PC-3 (cell line): ENCODE measurements around the gene PMEPA1. TPM values are rescaled to one million over a fixed set of nuclear protein-coding genes. Genes with fewer than 3 reads are reported as not detected.

Experiments used
- ATAC-seq: fragments of 200-7000 bp; cut with Tn5 transposase; 2 replicates; pipeline ENCODE4 v1.9.1; 2020; ENCODE audit warnings: mild to moderate bottlenecking, moderate library complexity
- BruUV-seq: library from RNA; stranded (reverse); fragments of 400-500 nt; replicated peaks from 2 replicates; lab custom pipeline; 2021; lab: Mats Ljungman, UMichigan
- CTCF ChIA-PET: fragments of 300-600 bp; sonication (Branson Sonifier 250); formaldehyde crosslinking; loops from one replicate; lab custom pipeline; 2022; ENCODE audit warnings: antibody characterized with exemption; lab: Charles Lee
- POLR2A ChIA-PET: fragments of 300-600 bp; sonication (Branson Sonifier 250); formaldehyde crosslinking; loops from one replicate; lab custom pipeline; 2022; ENCODE audit warnings: antibody characterized with exemption; ENCODE audit not compliant: unreplicated experiment; lab: Charles Lee
- DNase-seq: peaks from one replicate; pipeline ENCODE4 v3.0.0-alpha.2; 2015
- H2AFZ ChIP-seq: fragments of 300-600 bp; sonication (generic); 2 replicates; pipeline ENCODE4 v1.6.0; 2016; ENCODE audit warnings: antibody characterized with exemption, low read length
- H3F3A ChIP-seq: fragments of 300-600 bp; sonication (generic); one replicate; pipeline ENCODE4 v1.6.0; 2017; ENCODE audit warnings: antibody characterized with exemption, low read length, control low read depth, mild to moderate bottlenecking; ENCODE audit not compliant: unreplicated experiment
- H3K27ac ChIP-seq: fragments of 300-600 bp; sonication (generic); 2 replicates; pipeline ENCODE4 v1.5.1; 2016; ENCODE audit warnings: mild to moderate bottlenecking, low read length
- H3K27me3 ChIP-seq: fragments of 300-600 bp; sonication (generic); 2 replicates; pipeline ENCODE4 v1.6.1; 2016; ENCODE audit warnings: low read length, mixed read lengths
- H3K36me3 ChIP-seq: fragments of 300-600 bp; sonication (generic); 2 replicates; pipeline ENCODE4 v1.6.1; 2016; ENCODE audit warnings: low read depth, mixed run types, low read length, mixed read lengths
- H3K4me1 ChIP-seq: fragments of 300-600 bp; sonication (generic); 2 replicates; pipeline ENCODE4 v1.5.1; 2016; ENCODE audit warnings: low read length; ENCODE audit not compliant: insufficient read depth
- H3K4me2 ChIP-seq: fragments of 300-600 bp; sonication (generic); 2 replicates; pipeline ENCODE4 v1.6.0; 2016; ENCODE audit warnings: low read length
- H3K4me3 ChIP-seq: fragments of 300-600 bp; sonication (generic); 2 replicates; pipeline ENCODE4 v1.5.1; 2016; ENCODE audit warnings: mild to moderate bottlenecking, low read length, mixed read lengths
- H3K79me2 ChIP-seq: fragments of 300-600 bp; sonication (generic); 2 replicates; pipeline ENCODE4 v1.6.1; 2017; ENCODE audit warnings: low read length, mixed read lengths
- H3K9ac ChIP-seq: fragments of 300-600 bp; sonication (generic); 2 replicates; pipeline ENCODE4 v1.6.0; 2016; ENCODE audit warnings: mild to moderate bottlenecking, low read length
- H3K9me2 ChIP-seq: fragments of 300-600 bp; sonication (generic); replicated peaks from 2 replicates; pipeline ENCODE4 v1.6.1; 2016; ENCODE audit warnings: mixed run types, low read length, mixed read lengths
- H3K9me3 ChIP-seq: fragments of 300-600 bp; sonication (generic); 2 replicates; pipeline ENCODE4 v1.6.1; 2016; ENCODE audit warnings: low read length, mixed read lengths
- H4K20me1 ChIP-seq: fragments of 300-600 bp; sonication (generic); 2 replicates; pipeline ENCODE4 v1.6.1; 2016; ENCODE audit warnings: low read length, mixed read lengths
- EZH2 ChIP-seq: fragments of 300-600 bp; sonication (generic); IDR thresholded peaks from one replicate; pipeline ENCODE4 v1.6.1; 2017; ENCODE audit warnings: antibody characterized with exemption, mild to moderate bottlenecking, low read length; ENCODE audit not compliant: unreplicated experiment
- EZH2phosphoT487 ChIP-seq: fragments of 300-600 bp; sonication (generic); IDR thresholded peaks from 2 replicates; pipeline ENCODE4 v1.6.1; 2018; ENCODE audit warnings: mild to moderate bottlenecking, antibody characterized with exemption, low read length, borderline replicate concordance
- intact Hi-C: fragments of 100-400 bp; cut with micrococcal nuclease; formaldehyde crosslinking; loops from 2 replicates; pipeline ENCODE4 v1.9.0; 2023
- total RNA-seq: library from RNA; depleted of rRNA; stranded (reverse); fragments of >200 nt; gene quantifications from 2 replicates; pipeline ENCODE4 v1.2.3, GENCODE V29; 2014
- TF ChIP-seq, protein P1 (sequence below): fragments of 300-600 bp; sonication (generic); conservative IDR thresholded peaks from 2 replicates; pipeline ENCODE4 v1.5.1; 2017; ENCODE audit warnings: antibody characterized with exemption, low read depth, mild to moderate bottlenecking, low read length

PMEPA1 gene
- total RNA-seq, 1 experiment from 2014 or later = 21.9 TPM

DNA sequence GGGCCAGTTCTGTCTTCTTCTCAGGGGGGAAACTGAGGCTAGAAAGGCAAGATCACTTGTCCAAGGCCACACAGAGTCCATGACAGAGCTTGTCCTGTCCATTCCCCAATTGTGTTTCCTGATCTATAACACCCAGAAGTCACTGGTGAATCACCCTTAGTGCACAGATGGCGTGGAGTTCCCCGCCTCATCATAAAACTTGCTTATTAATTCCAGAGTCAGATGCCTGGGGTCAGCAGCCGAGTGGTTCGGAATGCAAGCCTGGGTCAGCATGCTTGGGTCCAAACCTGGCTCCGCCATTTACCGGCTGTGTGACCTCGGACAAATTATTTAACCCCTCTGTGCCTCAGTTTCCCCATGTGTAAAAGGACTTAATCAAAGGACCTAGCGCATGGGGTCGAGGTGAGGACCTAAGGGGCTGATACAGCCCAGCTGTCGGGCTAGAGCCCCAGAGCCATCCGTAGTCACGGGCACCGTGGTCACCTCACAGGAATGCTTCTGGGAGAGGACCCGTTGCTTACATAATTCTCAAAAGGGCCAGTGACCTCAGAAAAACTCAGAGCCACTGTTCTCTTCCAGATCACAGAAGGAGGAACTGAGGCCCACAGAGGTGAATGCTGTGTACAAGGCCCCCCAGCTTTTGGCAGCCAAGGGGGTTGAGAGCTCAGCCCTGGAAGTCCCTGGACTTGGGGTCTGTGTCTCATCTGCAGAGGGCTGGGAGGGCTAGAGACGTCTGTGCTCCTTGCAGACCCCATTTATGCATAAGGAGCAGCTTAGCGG lies 88.2 kb downstream of the PMEPA1 start:
- Histone ChIP-seq H3K79me2 (no peaks in the 10 kb centered on the region), H3K4me2 (peak overlapping the region; percentile 47), H3K9me3 (no peaks in the 10 kb centered on the region), H3K4me1 (peaks cover 51% of the 10 kb centered on the region), H3K4me3 (no peak overlapping the region), H3K36me3 (no peaks in the 10 kb centered on the region), H4K20me1 (no peaks in the 10 kb centered on the region), H3K9me2 (no peaks in the 10 kb centered on the region), H3K27me3 (no peaks in the 10 kb centered on the region), H3F3A (no peaks in the 10 kb centered on the region), H3K27ac (peak overlapping the region; percentile 16), H3K9ac (no peak overlapping the region), H2AFZ (peak overlapping the region; percentile 17; the same call in 1 of the 2 replicates)
- ATAC-seq = peak; percentile 29
- CTCF ChIA-PET = no interaction called here
- POLR2A ChIA-PET = no interaction called here
- no TSS peak for BruUV-seq
- TF ChIP-seq EZH2phosphoT487 = no peak
- intact Hi-C loops = loop anchor here (1.0 to 10.0 kb wide), 4 partner anchors 76 to 588 kb away; no protein-coding TSS in a partner anchor
- DNase-seq = peak; percentile 75

DNA sequence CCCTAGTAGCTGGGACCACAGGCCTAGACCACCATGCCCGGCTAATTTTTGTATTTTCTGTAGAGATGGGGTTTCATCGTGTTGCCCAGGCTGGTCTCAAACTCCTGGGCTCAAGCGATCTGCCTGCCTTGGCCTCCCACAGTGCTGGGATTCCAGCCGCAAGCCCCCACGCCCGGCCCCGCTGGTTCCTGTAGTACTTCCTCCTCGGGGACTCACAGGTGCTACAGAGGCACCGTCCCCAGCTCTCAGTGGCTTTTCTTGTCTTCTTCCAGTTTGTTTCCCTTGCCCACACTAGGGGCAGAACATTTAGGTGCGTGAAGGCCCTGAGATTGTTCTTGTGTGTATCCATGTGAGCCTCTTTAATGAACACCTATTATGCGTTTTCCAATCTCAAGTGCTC lies 88.8 kb downstream of the PMEPA1 start:
- ChIA-PET CTCF (no interaction called here), POLR2A (no interaction called here)
- H3K79me2 ChIP-seq = no peaks in the 10 kb centered on the region
- H2AFZ ChIP-seq = no peak overlapping the region
- no peaks in the 10 kb centered on the region for H3K9me2 ChIP-seq
- H3K27ac ChIP-seq = no peak overlapping the region
- no peak for ATAC-seq
- BruUV-seq = no TSS peak
- no peak overlapping the region for H3K9ac ChIP-seq
- peak overlapping the region; percentile 47 for H3K4me2 ChIP-seq
- intact Hi-C loops = loop anchor here (5.0 to 10.0 kb wide), 2 partner anchors 76 to 464 kb away; no protein-coding TSS in a partner anchor
- H3K36me3 ChIP-seq = no peaks in the 10 kb centered on the region
- no peak overlapping the region for H3K4me3 ChIP-seq
- no peak for DNase-seq
- no peaks in the 10 kb centered on the region for H4K20me1 ChIP-seq
- no peaks in the 10 kb centered on the region for H3F3A ChIP-seq
- H3K4me1 ChIP-seq = peaks cover 51% of the 10 kb centered on the region
- no peaks in the 10 kb centered on the region for H3K27me3 ChIP-seq
- no peak for TF ChIP-seq EZH2
- TF ChIP-seq, protein P1, sequence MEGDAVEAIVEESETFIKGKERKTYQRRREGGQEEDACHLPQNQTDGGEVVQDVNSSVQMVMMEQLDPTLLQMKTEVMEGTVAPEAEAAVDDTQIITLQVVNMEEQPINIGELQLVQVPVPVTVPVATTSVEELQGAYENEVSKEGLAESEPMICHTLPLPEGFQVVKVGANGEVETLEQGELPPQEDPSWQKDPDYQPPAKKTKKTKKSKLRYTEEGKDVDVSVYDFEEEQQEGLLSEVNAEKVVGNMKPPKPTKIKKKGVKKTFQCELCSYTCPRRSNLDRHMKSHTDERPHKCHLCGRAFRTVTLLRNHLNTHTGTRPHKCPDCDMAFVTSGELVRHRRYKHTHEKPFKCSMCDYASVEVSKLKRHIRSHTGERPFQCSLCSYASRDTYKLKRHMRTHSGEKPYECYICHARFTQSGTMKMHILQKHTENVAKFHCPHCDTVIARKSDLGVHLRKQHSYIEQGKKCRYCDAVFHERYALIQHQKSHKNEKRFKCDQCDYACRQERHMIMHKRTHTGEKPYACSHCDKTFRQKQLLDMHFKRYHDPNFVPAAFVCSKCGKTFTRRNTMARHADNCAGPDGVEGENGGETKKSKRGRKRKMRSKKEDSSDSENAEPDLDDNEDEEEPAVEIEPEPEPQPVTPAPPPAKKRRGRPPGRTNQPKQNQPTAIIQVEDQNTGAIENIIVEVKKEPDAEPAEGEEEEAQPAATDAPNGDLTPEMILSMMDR = no peak
- TF ChIP-seq EZH2phosphoT487 = no peak
- no peaks in the 10 kb centered on the region for H3K9me3 ChIP-seq

DNA sequence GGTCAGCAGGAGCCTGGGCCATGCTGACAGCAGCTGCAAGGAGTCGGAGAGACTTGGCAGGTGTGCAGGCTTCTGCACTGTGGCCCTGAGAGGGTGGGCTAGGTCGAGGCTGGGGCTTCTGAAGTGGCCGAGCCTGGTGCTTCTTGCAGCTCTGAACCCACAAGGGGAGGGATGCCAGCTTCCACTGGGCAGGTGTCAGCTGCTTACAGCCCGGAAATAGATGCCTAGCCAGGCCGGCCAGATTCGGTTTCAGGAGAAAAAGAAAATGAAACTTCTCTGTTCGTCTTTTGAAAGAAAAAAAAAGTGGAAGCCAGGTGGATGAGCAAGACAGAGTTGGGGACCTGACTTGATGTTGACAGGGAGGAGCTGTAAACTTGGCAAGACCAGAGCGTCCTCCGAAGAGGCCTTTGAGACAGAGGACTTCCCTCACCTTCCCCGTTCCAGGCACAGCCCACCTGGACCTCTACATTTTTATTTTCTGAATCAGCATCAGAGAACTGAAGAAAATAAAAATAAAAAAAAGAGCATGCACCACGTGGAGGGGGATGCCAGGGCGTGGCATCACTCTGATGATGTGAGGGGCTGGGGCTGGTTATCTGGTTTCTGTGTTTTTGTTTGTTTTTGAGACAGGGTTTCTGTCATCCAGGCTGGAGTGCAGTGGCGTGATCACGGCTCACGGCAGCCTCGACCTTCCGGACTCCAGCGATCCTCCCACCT lies 89.4 kb downstream of the PMEPA1 start, which contains the start of gene ZBP1:
ZBP1 (minus strand) TSS at position 153 of the 717 bp plus-strand sequence; CDS start at position 22, 131 bp downstream.
- Histone ChIP-seq H3K27ac (no peak within 1 kb of the TSS), H3K4me2 (peak within 1 kb of the TSS; percentile 47), H3K27me3 (no peaks in the 10 kb centered on the region), H3K9me3 (no peaks in the 10 kb centered on the region), H3F3A (no peaks in the 10 kb centered on the region), H3K79me2 (no peaks in the 10 kb centered on the region), H3K9me2 (no peaks in the 10 kb centered on the region), H4K20me1 (no peaks in the 10 kb centered on the region), H2AFZ (no peak within 1 kb of the TSS), H3K4me3 (no peak within 1 kb of the TSS), H3K36me3 (no peaks in the 10 kb centered on the region), H3K4me1 (peaks cover 51% of the 10 kb centered on the region), H3K9ac (no peak within 1 kb of the TSS)
- POLR2A ChIA-PET = no interaction called here
- no TSS peak for BruUV-seq
- DNase-seq (no peak), ATAC-seq (no peak)
- CTCF ChIA-PET = interaction anchor here (0.7 kb wide), 1 partner anchor 8 kb away, joined by 3 read pairs; no protein-coding TSS in a partner anchor
- intact Hi-C loops = loop anchor here (5.0 to 10.0 kb wide), 2 partner anchors 77 to 464 kb away; no protein-coding TSS in a partner anchor
- TF ChIP-seq EZH2phosphoT487 (no peak), EZH2 (no peak)
- TF ChIP-seq, protein P1 = no peak
